Endothelial cell of umbilical vein (primary cell): ENCODE data around the gene PANX3. TPM values are rescaled to one million over a fixed set of nuclear protein-coding genes. Genes with fewer than 3 reads are reported as not detected.

ENCODE experiments used
- BruUV-seq: library from RNA; stranded (reverse); fragments of 400-500 nt; replicated peaks from 2 replicates; lab custom pipeline; 2021; lab: Mats Ljungman, UMichigan
- CTCF ChIA-PET: fragments of 300-600, 350-600 bp; sonication (Branson Sonifier 250); formaldehyde crosslinking; loops from one replicate; lab custom pipeline; 2021; ENCODE audit warnings: antibody characterized with exemption, inconsistent platforms; lab: Charles Lee
- POLR2A ChIA-PET: fragments of 300-600, 350-600 bp; sonication (Branson Sonifier 250); formaldehyde crosslinking; loops from one replicate; lab custom pipeline; 2021; ENCODE audit warnings: antibody characterized with exemption, inconsistent platforms; lab: Charles Lee
- DNase-seq: peaks from one replicate; pipeline ENCODE4 v3.0.0-alpha.2; 2011; ENCODE audit warnings: low read depth, low spot score
- FAIRE-seq: peaks from 2 replicates; lab custom pipeline; 2011; peaks lifted over from hg19 to GRCh38; lab: Jason Lieb, UNC
- H2AFZ ChIP-seq: 2 replicates; pipeline ENCODE4 v1.6.0; 2012; ENCODE audit warnings: low read depth, low read length, control low read depth, inconsistent platforms
- H3K27ac ChIP-seq: 2 replicates; pipeline ENCODE4 v1.5.1; 2011; ENCODE audit warnings: low read depth, mild to moderate bottlenecking, control low read depth, low read length, moderate library complexity; ENCODE audit not compliant: insufficient read depth
- H3K27me3 ChIP-seq, 2 experiments: 2 replicates each; pipeline versions ENCODE4 v1.6.0 to v1.6.1; 2011; ENCODE audit warnings: low read length in 2 of 2, mixed read lengths in 1 of 2; ENCODE audit not compliant: control insufficient read depth in 2 of 2, insufficient read depth in 2 of 2
- H3K36me3 ChIP-seq, 2 experiments: 2 replicates in 1 of 2; 3 replicates in 1 of 2; pipeline ENCODE4 v1.5.1; 2011; ENCODE audit warnings: low read length in 2 of 2, mild to moderate bottlenecking in 1 of 2, moderate library complexity in 1 of 2; ENCODE audit not compliant: control insufficient read depth in 2 of 2, insufficient read depth in 2 of 2; ENCODE audit errors: extremely low read depth in 1 of 2
- H3K4me1 ChIP-seq: 3 replicates; pipeline ENCODE4 v1.5.1; 2011; ENCODE audit warnings: mild to moderate bottlenecking, low read length; ENCODE audit not compliant: control insufficient read depth, insufficient read depth; ENCODE audit errors: extremely low read depth
- H3K4me2 ChIP-seq: 2 replicates; pipeline ENCODE4 v1.6.1; 2011; ENCODE audit warnings: low read length, control low read depth, mixed read lengths; ENCODE audit not compliant: insufficient read depth
- H3K4me3 ChIP-seq, 3 experiments: fragments of 200-600 bp in 1 of 3; sonication (generic), shearing (Covaris generic) in 1 of 3; replicated peaks in 1 of 3; 2 replicates each; pipeline ENCODE4 v1.5.1; 2011 to 2016; ENCODE audit warnings: control low read depth in 3 of 3, low read length in 3 of 3, mild to moderate bottlenecking in 2 of 3, inconsistent platforms in 1 of 3, low read depth in 1 of 3, moderate library complexity in 1 of 3; ENCODE audit not compliant: insufficient read depth in 1 of 3
- H3K79me2 ChIP-seq: 2 replicates; pipeline ENCODE4 v1.6.0; 2012; ENCODE audit warnings: low read length, inconsistent platforms; ENCODE audit not compliant: control insufficient read depth, insufficient read depth
- H3K9ac ChIP-seq: replicated peaks from 2 replicates; pipeline ENCODE3; 2011; ENCODE audit warnings: low read length, control low read depth; ENCODE audit not compliant: insufficient read depth; ENCODE audit errors: extremely low read depth
- H3K9me1 ChIP-seq: replicated peaks from 3 replicates; pipeline ENCODE4 v1.6.0; 2011; ENCODE audit warnings: mild to moderate bottlenecking, low read length; ENCODE audit not compliant: control insufficient read depth, insufficient read depth; ENCODE audit errors: extremely low read depth
- H3K9me3 ChIP-seq: replicated peaks from 2 replicates; pipeline ENCODE4 v1.5.1; 2012; ENCODE audit warnings: low read length, inconsistent platforms; ENCODE audit not compliant: control insufficient read depth, insufficient read depth
- H4K20me1 ChIP-seq: replicated peaks from 2 replicates; pipeline ENCODE3; 2011; ENCODE audit warnings: mild to moderate bottlenecking, low read length; ENCODE audit not compliant: control insufficient read depth, insufficient read depth; ENCODE audit errors: extremely low read depth
- EZH2 ChIP-seq: IDR thresholded peaks from 2 replicates; pipeline ENCODE4 v1.6.1; 2012; ENCODE audit warnings: borderline replicate concordance, low read depth, mild to moderate bottlenecking, moderate library complexity, low read length, inconsistent platforms; ENCODE audit not compliant: severe bottlenecking
- FOS ChIP-seq: IDR thresholded peaks from 2 replicates; pipeline ENCODE4 v1.6.1; 2011; ENCODE audit warnings: mild to moderate bottlenecking, low read length, moderate library complexity, borderline replicate concordance; ENCODE audit not compliant: insufficient read depth
- GATA2 ChIP-seq: IDR thresholded peaks from 2 replicates; pipeline ENCODE4 v1.7.0; 2011; ENCODE audit warnings: low read depth, mild to moderate bottlenecking, moderate library complexity, mixed read lengths, low read length; ENCODE audit not compliant: insufficient read length, insufficient read depth
- JUN ChIP-seq: IDR thresholded peaks from 2 replicates; pipeline ENCODE4 v1.6.1; 2011; ENCODE audit warnings: borderline replicate concordance, low read depth; ENCODE audit not compliant: insufficient read length, insufficient read depth
- MYC ChIP-seq: IDR thresholded peaks from one replicate; pipeline ENCODE4 v1.6.1; 2011; ENCODE audit warnings: mild to moderate bottlenecking, low read depth, low read length
- POLR2A ChIP-seq: IDR thresholded peaks from 2 replicates; pipeline ENCODE4 v1.6.1; 2012; ENCODE audit warnings: low read depth, mild to moderate bottlenecking, control low read depth, low read length
- POLR2AphosphoS5 ChIP-seq: IDR thresholded peaks from 2 replicates; pipeline ENCODE4 v1.6.1; 2012; ENCODE audit warnings: low read depth, mild to moderate bottlenecking, control low read depth, low read length, moderate library complexity; ENCODE audit not compliant: insufficient read depth
- dilution Hi-C: fragments of 300-500 bp; cut with MboI; formaldehyde crosslinking; loops from one replicate; pipeline ENCODE4 v1.15.0; 2019; ENCODE audit warnings: low sequenced_read_pairs; ENCODE audit not compliant: extremely low pct_ligation_motif_present
- intact Hi-C: fragments of 100-400 bp; cut with micrococcal nuclease; formaldehyde crosslinking; loops from one replicate; pipeline ENCODE4 v1.10.0; 2022
- polyA plus RNA-seq, 4 experiments: library from polyadenylated mRNA; depleted of rRNA in 3 of 4; stranded (reverse) in 3 of 4; unstranded in 1 of 4; fragments of >200 nt; gene quantifications; 2 replicates each; pipeline versions ENCODE4 v1.2.1 to v1.2.3, GENCODE V29; 2011 to 2012; ENCODE audit warnings: missing spikeins in 1 of 4
- total RNA-seq: library from RNA; stranded (reverse); gene quantifications from 2 replicates; pipeline ENCODE4 v1.2.3, GENCODE V29; 2021
- TF ChIP-seq, protein P1 (sequence below), 2 donors: IDR thresholded peaks; 1 replicate in 1 of 2; 2 replicates in 1 of 2; pipeline ENCODE4 v1.5.1; 2011; ENCODE audit warnings: low read length in 2 of 2, mild to moderate bottlenecking in 2 of 2, moderate library complexity in 2 of 2, control low read depth in 1 of 2, inconsistent platforms in 1 of 2, low read depth in 1 of 2; ENCODE audit not compliant: insufficient read depth in 1 of 2; ENCODE audit errors: extremely low read depth in 1 of 2
- TF ChIP-seq, protein P2 (sequence below): IDR thresholded peaks from 2 replicates; pipeline ENCODE4 v1.6.1; 2011; ENCODE audit not compliant: insufficient read depth, insufficient read length

PANX3 gene
- total and polyA plus RNA-seq, 2 donors (not counting 3 experiments of a cell fraction or from before 2014, with no cell fraction given) = not detected

DNA sequence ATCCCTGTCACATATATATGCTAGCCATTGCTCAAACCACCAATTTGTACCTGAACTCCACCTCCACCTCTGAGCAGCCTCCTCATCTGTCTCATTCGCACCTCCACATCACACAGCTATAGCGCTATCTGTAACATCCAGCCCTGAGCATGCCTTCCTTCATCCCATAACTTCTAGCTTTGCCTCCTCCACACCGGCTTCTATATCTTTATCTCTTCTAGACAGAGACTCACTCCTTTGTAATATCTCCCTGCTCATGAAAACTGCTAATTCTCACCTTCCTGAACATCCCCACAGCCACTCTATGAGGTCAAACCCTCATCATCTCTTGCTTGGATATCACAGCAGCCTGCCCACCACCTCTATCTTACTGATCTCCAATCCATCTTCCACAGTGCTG, 56.4 kb downstream of the PANX3 start:
- CTCF ChIA-PET = interaction anchor here (1.0 to 1.5 kb wide), 2 partner anchors 95 to 169 kb away, joined by 3 to 8 read pairs; no protein-coding TSS in a partner anchor
- POLR2A ChIA-PET = no interaction called here

More for the DNA sequence above, 56.4 kb downstream of the PANX3 start:
- no peaks in the 10 kb centered on the region for H3K36me3 ChIP-seq
- no peak overlapping the region for H3K9ac ChIP-seq
- H3K9me3 ChIP-seq = no peaks in the 10 kb centered on the region
- no peaks in the 10 kb centered on the region for H3K79me2 ChIP-seq
- dilution Hi-C loops = loop anchor here (10.0 kb wide), 1 partner anchor 167 kb away; no protein-coding TSS in a partner anchor
- H4K20me1 ChIP-seq = no peaks in the 10 kb centered on the region
- FAIRE-seq (no peak), DNase-seq (no peak)
- H2AFZ ChIP-seq = no peak overlapping the region
- no peak overlapping the region for H3K4me3 ChIP-seq
- no peaks in the 10 kb centered on the region for H3K27me3 ChIP-seq
- no peaks in the 10 kb centered on the region for H3K9me1 ChIP-seq
- no peak overlapping the region for H3K4me2 ChIP-seq
- no peak overlapping the region for H3K27ac ChIP-seq
- BruUV-seq = no TSS peak
- TF ChIP-seq POLR2AphosphoS5 (no peak), EZH2 (no peak), GATA2 (no peak), MYC (no peak), JUN (no peak), POLR2A (no peak), FOS (no peak)
- TF ChIP-seq, protein P1, sequence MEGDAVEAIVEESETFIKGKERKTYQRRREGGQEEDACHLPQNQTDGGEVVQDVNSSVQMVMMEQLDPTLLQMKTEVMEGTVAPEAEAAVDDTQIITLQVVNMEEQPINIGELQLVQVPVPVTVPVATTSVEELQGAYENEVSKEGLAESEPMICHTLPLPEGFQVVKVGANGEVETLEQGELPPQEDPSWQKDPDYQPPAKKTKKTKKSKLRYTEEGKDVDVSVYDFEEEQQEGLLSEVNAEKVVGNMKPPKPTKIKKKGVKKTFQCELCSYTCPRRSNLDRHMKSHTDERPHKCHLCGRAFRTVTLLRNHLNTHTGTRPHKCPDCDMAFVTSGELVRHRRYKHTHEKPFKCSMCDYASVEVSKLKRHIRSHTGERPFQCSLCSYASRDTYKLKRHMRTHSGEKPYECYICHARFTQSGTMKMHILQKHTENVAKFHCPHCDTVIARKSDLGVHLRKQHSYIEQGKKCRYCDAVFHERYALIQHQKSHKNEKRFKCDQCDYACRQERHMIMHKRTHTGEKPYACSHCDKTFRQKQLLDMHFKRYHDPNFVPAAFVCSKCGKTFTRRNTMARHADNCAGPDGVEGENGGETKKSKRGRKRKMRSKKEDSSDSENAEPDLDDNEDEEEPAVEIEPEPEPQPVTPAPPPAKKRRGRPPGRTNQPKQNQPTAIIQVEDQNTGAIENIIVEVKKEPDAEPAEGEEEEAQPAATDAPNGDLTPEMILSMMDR (IDR thresholded peaks at IDR 0.05; ENCODE audit: extremely low read depth in 1 of 2, insufficient read depth in 1 of 2, low read depth in 1 of 2, low read length in 2 of 2) = no peak
- TF ChIP-seq, protein P2, sequence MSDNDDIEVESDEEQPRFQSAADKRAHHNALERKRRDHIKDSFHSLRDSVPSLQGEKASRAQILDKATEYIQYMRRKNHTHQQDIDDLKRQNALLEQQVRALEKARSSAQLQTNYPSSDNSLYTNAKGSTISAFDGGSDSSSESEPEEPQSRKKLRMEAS = no peak
- intact Hi-C loops = no loop called here
- peaks cover 4% of the 10 kb centered on the region for H3K4me1 ChIP-seq
